ENCODE data around the gene SCFD2.
"Not testable (repeated sequence)": the region's sequence is repeated elsewhere in the genome, so short reads cannot be mapped to it uniquely, and the experiment has no call there.

SCFD2 gene

DNA sequence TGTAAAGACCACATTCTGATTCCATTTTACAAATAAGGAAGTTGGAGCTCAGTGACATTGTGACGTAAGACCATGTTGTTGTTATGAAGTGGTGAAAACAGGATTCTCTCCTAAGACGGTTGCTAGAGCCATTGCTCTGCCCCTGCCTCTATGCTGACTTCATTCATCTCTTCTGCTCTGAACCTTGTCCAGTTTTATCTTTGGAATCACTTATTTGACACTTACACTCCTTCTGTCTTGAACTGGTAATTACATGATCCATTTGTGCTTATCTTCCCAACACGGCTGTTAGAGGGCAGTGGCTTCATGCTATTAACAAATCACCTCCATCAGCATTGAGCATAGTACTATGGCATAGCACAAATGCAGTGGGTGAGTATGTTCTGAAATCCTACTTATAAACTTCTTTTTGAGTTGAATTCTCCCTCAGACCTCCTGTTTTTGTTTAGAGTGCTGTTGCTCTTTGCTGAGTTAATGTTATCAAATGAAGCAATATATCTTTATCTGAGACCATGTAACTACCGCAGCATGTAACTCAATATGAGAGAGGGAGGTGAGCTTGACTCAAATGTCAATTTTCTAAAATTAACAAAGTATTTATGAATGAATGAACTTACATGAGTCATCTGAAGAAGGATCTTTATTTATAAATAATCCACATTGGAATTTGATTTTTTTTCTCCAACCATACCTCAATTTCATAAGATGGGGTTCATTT, 326.0 kb downstream of the SCFD2 start:
- H2AFZ ChIP-seq (ENCODE audit: low read depth, low read length), result no peak overlapping the region
- H3K79me2 ChIP-seq (ENCODE audit: insufficient read depth, low read length), result no peaks in the 10 kb centered on the region
- no peaks in the 10 kb centered on the region for H3K4me1 ChIP-seq (ENCODE audit: insufficient read depth, low read length)
- no peaks in the 10 kb centered on the region for H4K20me1 ChIP-seq (ENCODE audit: insufficient read depth, low read length)
- no peaks in the 10 kb centered on the region for H3K27me3 ChIP-seq (ENCODE audit: insufficient read depth, low read length, poor library complexity)
- H3K4me2 ChIP-seq (ENCODE audit: insufficient read depth, low read length), result no peak overlapping the region
- no peak overlapping the region for H3K27ac ChIP-seq (ENCODE audit: low read length)
- H3K4me3 ChIP-seq (ENCODE audit: low read depth in 1 of 2, low read length in 2 of 2), result no peak overlapping the region
- no peaks in the 10 kb centered on the region for H3K36me3 ChIP-seq (ENCODE audit: insufficient read depth, low read length)
- TF ChIP-seq EZH2 (IDR thresholded peaks at IDR 0.05; ENCODE audit: borderline replicate concordance, low read depth, low read length, severe bottlenecking), result no peak
- TF ChIP-seq, protein P1, sequence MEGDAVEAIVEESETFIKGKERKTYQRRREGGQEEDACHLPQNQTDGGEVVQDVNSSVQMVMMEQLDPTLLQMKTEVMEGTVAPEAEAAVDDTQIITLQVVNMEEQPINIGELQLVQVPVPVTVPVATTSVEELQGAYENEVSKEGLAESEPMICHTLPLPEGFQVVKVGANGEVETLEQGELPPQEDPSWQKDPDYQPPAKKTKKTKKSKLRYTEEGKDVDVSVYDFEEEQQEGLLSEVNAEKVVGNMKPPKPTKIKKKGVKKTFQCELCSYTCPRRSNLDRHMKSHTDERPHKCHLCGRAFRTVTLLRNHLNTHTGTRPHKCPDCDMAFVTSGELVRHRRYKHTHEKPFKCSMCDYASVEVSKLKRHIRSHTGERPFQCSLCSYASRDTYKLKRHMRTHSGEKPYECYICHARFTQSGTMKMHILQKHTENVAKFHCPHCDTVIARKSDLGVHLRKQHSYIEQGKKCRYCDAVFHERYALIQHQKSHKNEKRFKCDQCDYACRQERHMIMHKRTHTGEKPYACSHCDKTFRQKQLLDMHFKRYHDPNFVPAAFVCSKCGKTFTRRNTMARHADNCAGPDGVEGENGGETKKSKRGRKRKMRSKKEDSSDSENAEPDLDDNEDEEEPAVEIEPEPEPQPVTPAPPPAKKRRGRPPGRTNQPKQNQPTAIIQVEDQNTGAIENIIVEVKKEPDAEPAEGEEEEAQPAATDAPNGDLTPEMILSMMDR (IDR thresholded peaks at IDR 0.05; ENCODE audit: borderline replicate concordance, extremely low read depth, low read length, poor library complexity, severe bottlenecking), result no peak
- H3K9me3 ChIP-seq (ENCODE audit: insufficient read depth, low read length, severe bottlenecking), result peaks cover 2% of the 10 kb centered on the region
- ATAC-seq (ENCODE audit: insufficient read depth, low read depth) (no peak), DNase-seq (no peak)
- H3K9ac ChIP-seq (ENCODE audit: low read depth, low read length), result no peak overlapping the region

DNA sequence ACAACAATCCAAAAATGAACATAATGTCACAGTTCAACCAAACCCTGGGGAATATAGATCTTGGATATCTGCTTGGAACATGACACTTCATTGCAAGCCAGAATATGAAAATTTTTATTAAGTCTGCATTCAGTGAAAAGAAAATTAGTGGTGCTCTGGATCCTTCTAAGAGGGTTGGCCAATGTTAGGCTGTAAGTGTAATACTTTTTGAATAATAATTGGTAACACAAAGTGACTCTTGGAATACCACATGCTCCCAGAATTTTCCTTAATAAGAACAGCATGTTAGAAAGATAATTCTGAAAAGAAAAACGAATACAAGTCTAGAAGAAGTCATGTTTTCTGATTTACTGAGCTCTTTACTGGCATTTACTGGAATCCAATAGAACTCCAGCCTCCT, 328.0 kb downstream of the SCFD2 start:
- Histone ChIP-seq H3K4me2 (ENCODE audit: insufficient read depth, low read length) (no peak overlapping the region), H2AFZ (ENCODE audit: low read depth, low read length) (no peak overlapping the region), H3K27ac (ENCODE audit: low read length) (no peak overlapping the region), H3K36me3 (ENCODE audit: insufficient read depth, low read length) (no peaks in the 10 kb centered on the region), H3K9me3 (ENCODE audit: insufficient read depth, low read length, severe bottlenecking) (peaks cover 2% of the 10 kb centered on the region), H3K79me2 (ENCODE audit: insufficient read depth, low read length) (no peaks in the 10 kb centered on the region), H3K4me1 (ENCODE audit: insufficient read depth, low read length) (no peaks in the 10 kb centered on the region), H3K27me3 (ENCODE audit: insufficient read depth, low read length, poor library complexity) (no peaks in the 10 kb centered on the region), H4K20me1 (ENCODE audit: insufficient read depth, low read length) (no peaks in the 10 kb centered on the region), H3K4me3 (ENCODE audit: low read depth in 1 of 2, low read length in 2 of 2) (no peak overlapping the region), H3K9ac (ENCODE audit: low read depth, low read length) (no peak overlapping the region)
- DNase-seq (no peak), ATAC-seq (ENCODE audit: insufficient read depth, low read depth) (no peak)
- TF ChIP-seq, protein P1 (IDR thresholded peaks at IDR 0.05; ENCODE audit: borderline replicate concordance, extremely low read depth, low read length, poor library complexity, severe bottlenecking), result no peak
- TF ChIP-seq EZH2 (IDR thresholded peaks at IDR 0.05; ENCODE audit: borderline replicate concordance, low read depth, low read length, severe bottlenecking), result no peak

DNA sequence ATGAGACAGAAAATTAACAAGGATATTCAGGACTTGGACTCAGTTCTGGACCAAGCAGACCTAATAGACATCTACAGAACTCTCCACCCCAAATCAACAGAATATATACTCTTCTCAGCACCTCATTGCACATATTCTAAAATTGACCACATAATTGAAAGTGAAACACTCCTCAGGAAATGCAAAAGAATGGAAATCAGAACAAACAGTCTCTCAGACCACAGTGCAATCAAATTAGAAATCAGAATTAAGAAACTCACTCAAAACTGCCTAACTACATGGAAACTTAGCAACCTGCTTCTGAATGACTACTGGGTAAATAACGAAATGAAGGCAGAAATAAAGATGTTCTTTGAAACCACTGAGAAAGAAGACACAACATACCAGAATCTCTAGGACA, 333.0 kb downstream of the SCFD2 start:
- not testable (repeated sequence) for H3K36me3 ChIP-seq (ENCODE audit: insufficient read depth, low read length); DNase-seq; H2AFZ ChIP-seq (ENCODE audit: low read depth, low read length); H3K4me1 ChIP-seq (ENCODE audit: insufficient read depth, low read length); H3K9ac ChIP-seq (ENCODE audit: low read depth, low read length); H3K4me3 ChIP-seq (ENCODE audit: low read depth in 1 of 2, low read length in 2 of 2); ATAC-seq (ENCODE audit: insufficient read depth, low read depth); H3K4me2 ChIP-seq (ENCODE audit: insufficient read depth, low read length); H3K27ac ChIP-seq (ENCODE audit: low read length); H4K20me1 ChIP-seq (ENCODE audit: insufficient read depth, low read length); H3K9me3 ChIP-seq (ENCODE audit: insufficient read depth, low read length, severe bottlenecking); H3K79me2 ChIP-seq (ENCODE audit: insufficient read depth, low read length); H3K27me3 ChIP-seq (ENCODE audit: insufficient read depth, low read length, poor library complexity)

DNA sequence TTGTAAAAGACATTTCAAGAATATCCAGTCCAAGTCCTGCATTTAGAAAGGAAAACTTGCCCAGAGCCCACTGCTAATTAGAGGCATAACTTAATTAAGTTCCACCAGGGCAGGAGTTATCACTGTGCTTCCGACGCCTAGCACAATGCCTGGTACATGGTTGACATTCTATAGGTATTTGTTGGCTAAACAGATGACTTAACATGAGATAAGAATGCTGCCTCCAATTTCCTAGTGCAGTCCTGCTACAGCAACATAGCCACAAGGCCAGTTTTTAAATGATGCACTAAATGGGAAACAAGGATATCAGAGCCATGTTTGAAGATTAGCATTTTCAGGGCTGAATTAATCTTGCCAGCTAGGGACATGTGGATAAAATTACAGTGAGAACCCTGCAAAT, 339.6 kb downstream of the SCFD2 start:
- Histone ChIP-seq H3K9me3 (ENCODE audit: insufficient read depth, low read length, severe bottlenecking) (no peaks in the 10 kb centered on the region), H3K36me3 (ENCODE audit: insufficient read depth, low read length) (no peaks in the 10 kb centered on the region), H3K4me1 (ENCODE audit: insufficient read depth, low read length) (no peaks in the 10 kb centered on the region), H3K4me2 (ENCODE audit: insufficient read depth, low read length) (no peak overlapping the region), H3K27me3 (ENCODE audit: insufficient read depth, low read length, poor library complexity) (no peaks in the 10 kb centered on the region), H3K79me2 (ENCODE audit: insufficient read depth, low read length) (no peaks in the 10 kb centered on the region), H3K27ac (ENCODE audit: low read length) (no peak overlapping the region), H3K4me3 (ENCODE audit: low read depth in 1 of 2, low read length in 2 of 2) (no peak overlapping the region), H2AFZ (ENCODE audit: low read depth, low read length) (no peak overlapping the region), H3K9ac (ENCODE audit: low read depth, low read length) (no peak overlapping the region), H4K20me1 (ENCODE audit: insufficient read depth, low read length) (no peaks in the 10 kb centered on the region)
- no peak for TF ChIP-seq EZH2 (IDR thresholded peaks at IDR 0.05; ENCODE audit: borderline replicate concordance, low read depth, low read length, severe bottlenecking)
- TF ChIP-seq, protein P1 (IDR thresholded peaks at IDR 0.05; ENCODE audit: borderline replicate concordance, extremely low read depth, low read length, poor library complexity, severe bottlenecking), result no peak
- no peak for DNase-seq
- ATAC-seq (ENCODE audit: insufficient read depth, low read depth), result no peak

All from DND-41 (cell line).